ENCODE results near the gene ATP8A2. TPM values are rescaled to one million over a fixed set of nuclear protein-coding genes. Genes with fewer than 3 reads are reported as not detected.
"Not testable (repeated sequence)": the region's sequence is repeated elsewhere in the genome, so short reads cannot be mapped to it uniquely, and the experiment has no call there.

ATP8A2 gene
- total and polyA plus RNA-seq, 2 of the 4 experiments (the other 2 are of a cell fraction), result 0.02 to 0.18 TPM

DNA sequence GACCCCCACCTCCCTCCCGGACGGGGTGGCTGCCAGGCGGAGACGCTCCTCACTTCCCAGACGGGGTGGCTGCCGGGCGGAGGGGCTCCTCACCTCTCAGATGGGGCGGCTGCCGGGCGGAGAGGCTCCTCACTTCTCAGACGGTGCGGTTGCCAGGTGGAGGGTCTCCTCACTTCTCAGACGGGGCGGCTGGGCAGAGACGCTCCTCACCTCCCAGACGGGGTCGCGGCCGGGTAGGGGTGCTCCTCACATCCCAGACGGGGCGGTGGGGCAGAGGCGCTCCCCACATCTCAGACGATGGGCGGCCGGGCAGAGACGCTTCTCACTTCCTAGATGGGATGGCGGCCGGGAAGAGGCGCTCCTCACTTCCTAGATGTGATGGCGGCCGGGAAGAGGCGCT is 141.3 kb downstream of the ATP8A2 start:
- H4K91ac ChIP-seq (ENCODE audit: insufficient read depth, low read depth, low read length); H3K9me3 ChIP-seq (ENCODE audit: control insufficient read depth, insufficient read depth, low read length); H3K23ac ChIP-seq (ENCODE audit: low read depth, low read length); H3K27ac ChIP-seq (ENCODE audit: insufficient read depth, low read length); H2BK120ac ChIP-seq (ENCODE audit: low read depth, low read length); H3K4me1 ChIP-seq (ENCODE audit: control insufficient read depth, insufficient read depth, low read length); H4K5ac ChIP-seq (ENCODE audit: low read depth, low read length); H2AK5ac ChIP-seq (ENCODE audit: low read depth, low read length); H3K4me2 ChIP-seq (ENCODE audit: low read depth, low read length); dilution Hi-C loops (cut with HindIII; ENCODE audit: low sequenced_read_pairs, unreplicated experiment); H3K18ac ChIP-seq (ENCODE audit: low read depth, low read length); H2BK5ac ChIP-seq (ENCODE audit: low read depth, low read length, poor library complexity, severe bottlenecking); POLR2A ChIA-PET (ENCODE audit: unreplicated experiment); in situ Hi-C loops (cut with MboI; ENCODE audit: low sequenced_read_pairs); H4K8ac ChIP-seq (ENCODE audit: low read depth in 2 of 2, low read length in 2 of 2); H3K9me1 ChIP-seq (ENCODE audit: insufficient read depth, low read length); ATAC-seq (ENCODE audit: low read depth); BruUV-seq (replicated peaks); H3K9ac ChIP-seq (ENCODE audit: low read depth, low read length); DNase-seq; H3K79me1 ChIP-seq (ENCODE audit: low read depth in 1 of 2, low read length in 2 of 2); H2AK9ac ChIP-seq (replicated peaks; ENCODE audit: low read depth, low read length, poor library complexity); intact Hi-C loops (cut with micrococcal nuclease); H3K14ac ChIP-seq (replicated peaks; ENCODE audit: low read depth, low read length); H2BK15ac ChIP-seq (ENCODE audit: low read depth, low read length); H3K56ac ChIP-seq (ENCODE audit: extremely low read depth, insufficient read depth, low read length); H3K27me3 ChIP-seq (ENCODE audit: control insufficient read depth, insufficient read depth, low read length); H4K20me1 ChIP-seq (ENCODE audit: insufficient read depth, low read length); H3K4ac ChIP-seq (ENCODE audit: low read depth, low read length); CTCF ChIA-PET; H2BK20ac ChIP-seq (ENCODE audit: low read depth, low read length); H3K4me3 ChIP-seq (ENCODE audit: insufficient read depth, low read depth, low read length); H3K36me3 ChIP-seq (ENCODE audit: control insufficient read depth, insufficient read depth, low read length); H2AFZ ChIP-seq (replicated peaks; ENCODE audit: low read length, poor library complexity): not testable (repeated sequence)
- 97% methylated on average over 5 of the region's 32 CpGs; no CpG with 5 or more reads in 1 of the 2 experiments for WGBS, 2 experiments (ENCODE audit: extremely low coverage in 2 of 2, insufficient read length in 1 of 2)
